NT2/D1 (cell line): Measurements from ENCODE around the gene PODNL1.

Source experiments
- SUZ12 ChIP-seq: IDR thresholded peaks from 2 replicates; pipeline ENCODE4 v1.6.1; 2011; ENCODE audit not compliant: insufficient read length, insufficient read depth; ENCODE audit errors: extremely low read depth
- YY1 ChIP-seq: IDR thresholded peaks from 2 replicates; pipeline ENCODE4 v1.6.1; 2011; ENCODE audit not compliant: insufficient read length, insufficient read depth
- ZNF274 ChIP-seq: IDR thresholded peaks from 2 replicates; pipeline ENCODE4 v1.6.1; 2011; ENCODE audit warnings: mild to moderate bottlenecking, low read depth, low read length

DNA sequence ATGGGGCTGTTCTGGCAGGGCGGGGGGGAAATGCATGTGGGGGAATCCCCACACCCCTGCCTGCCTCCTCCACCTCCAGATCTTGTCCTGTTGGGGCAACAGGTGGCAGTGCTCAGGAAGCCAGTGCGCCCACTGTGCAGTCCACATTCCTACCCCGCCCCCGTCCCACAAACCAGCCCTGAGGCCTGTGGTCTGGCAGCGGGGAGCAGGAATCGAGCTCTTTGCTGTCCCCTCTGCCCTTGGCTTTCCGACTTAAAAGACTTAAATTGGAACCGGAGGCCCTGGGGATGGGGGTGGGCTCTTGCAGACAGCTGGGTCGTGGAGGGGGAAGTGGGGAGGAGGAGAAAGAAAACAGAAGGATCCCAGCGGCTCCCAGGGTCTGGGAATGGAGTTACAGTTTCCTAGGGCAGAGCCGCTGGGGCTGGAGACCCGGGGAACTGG is 56.9 kb downstream of the PODNL1 start:
- TF ChIP-seq YY1 (no peak), ZNF274 (no peak), SUZ12 (no peak)
